ENCODE data around the gene GRM6. TPM values are rescaled to one million over a fixed set of nuclear protein-coding genes. Genes with fewer than 3 reads are reported as not detected.

Gene GRM6
- total and polyA plus RNA-seq, 2 donors from 2014 or later: not detected

DNA sequence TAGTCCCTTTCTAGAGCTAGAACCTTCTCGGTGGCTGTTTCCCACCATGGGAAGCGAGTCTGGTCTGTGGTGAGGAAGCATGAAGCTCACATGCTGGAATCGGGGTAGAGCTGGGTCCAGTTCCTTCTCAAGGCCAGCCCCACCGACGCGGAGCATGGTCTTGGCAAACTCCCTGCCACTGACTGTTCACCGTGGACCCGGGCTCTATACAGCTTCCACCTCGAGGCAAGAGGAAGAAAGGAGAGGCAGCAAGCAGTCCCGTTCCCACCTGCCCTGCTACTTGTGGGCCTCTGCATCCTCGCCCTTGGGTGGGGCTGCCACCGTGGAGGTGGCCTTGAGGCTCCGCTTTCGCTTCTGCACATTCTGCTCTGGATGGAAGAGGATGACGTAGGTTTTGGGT lies 13.7 kb downstream of the GRM6 start:
- FAIRE-seq (no peak), DNase-seq (no peak)
- no peaks in the 10 kb centered on the region for H3K27me3 ChIP-seq (ENCODE audit: control insufficient read depth, insufficient read depth, low read length)
- TF ChIP-seq, protein P1, sequence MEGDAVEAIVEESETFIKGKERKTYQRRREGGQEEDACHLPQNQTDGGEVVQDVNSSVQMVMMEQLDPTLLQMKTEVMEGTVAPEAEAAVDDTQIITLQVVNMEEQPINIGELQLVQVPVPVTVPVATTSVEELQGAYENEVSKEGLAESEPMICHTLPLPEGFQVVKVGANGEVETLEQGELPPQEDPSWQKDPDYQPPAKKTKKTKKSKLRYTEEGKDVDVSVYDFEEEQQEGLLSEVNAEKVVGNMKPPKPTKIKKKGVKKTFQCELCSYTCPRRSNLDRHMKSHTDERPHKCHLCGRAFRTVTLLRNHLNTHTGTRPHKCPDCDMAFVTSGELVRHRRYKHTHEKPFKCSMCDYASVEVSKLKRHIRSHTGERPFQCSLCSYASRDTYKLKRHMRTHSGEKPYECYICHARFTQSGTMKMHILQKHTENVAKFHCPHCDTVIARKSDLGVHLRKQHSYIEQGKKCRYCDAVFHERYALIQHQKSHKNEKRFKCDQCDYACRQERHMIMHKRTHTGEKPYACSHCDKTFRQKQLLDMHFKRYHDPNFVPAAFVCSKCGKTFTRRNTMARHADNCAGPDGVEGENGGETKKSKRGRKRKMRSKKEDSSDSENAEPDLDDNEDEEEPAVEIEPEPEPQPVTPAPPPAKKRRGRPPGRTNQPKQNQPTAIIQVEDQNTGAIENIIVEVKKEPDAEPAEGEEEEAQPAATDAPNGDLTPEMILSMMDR (IDR thresholded peaks at IDR 0.05; ENCODE audit: borderline replicate concordance, extremely low read depth, insufficient read depth): no peak
- H3K36me3 ChIP-seq (ENCODE audit: control insufficient read depth in 2 of 3, insufficient read depth in 3 of 3, low read length in 3 of 3): no peaks in the 10 kb centered on the region
- no peaks in the 10 kb centered on the region for H3K4me1 ChIP-seq (ENCODE audit: control insufficient read depth in 2 of 3, insufficient read depth in 2 of 3, low read depth in 1 of 3, low read length in 3 of 3)
- H3K9me3 ChIP-seq (ENCODE audit: control insufficient read depth in 2 of 3, insufficient read depth in 1 of 3, low read length in 3 of 3): peaks cover 2 to 60% (median 18%) of the 10 kb centered on the region in 3 donors
- no peak overlapping the region for H3K4me3 ChIP-seq (ENCODE audit: low read length in 3 of 3)
- no peak overlapping the region for H3K9ac ChIP-seq (ENCODE audit: low read length in 3 of 3)
- intact Hi-C loops (cut with DNase I): no loop called here
- H3K27ac ChIP-seq (ENCODE audit: low read depth in 2 of 2, low read length in 2 of 2): no peak overlapping the region

- Histone ChIP-seq H3K27me3 (ENCODE audit: control insufficient read depth, insufficient read depth, low read length) (no peaks in the 10 kb centered on the region), H3K9ac (ENCODE audit: low read length in 3 of 3) (no peak overlapping the region), H3K4me3 (ENCODE audit: low read length in 3 of 3) (peak overlapping the region in 2 of 3 donors; percentile 19 to 30), H3K9me3 (ENCODE audit: control insufficient read depth in 2 of 3, insufficient read depth in 1 of 3, low read length in 3 of 3) (peaks cover 7 to 81% (median 47%) of the 10 kb centered on the region in 3 donors), H3K36me3 (ENCODE audit: control insufficient read depth in 2 of 3, insufficient read depth in 3 of 3, low read length in 3 of 3) (peaks cover 2 to 11% (median 6%) of the 10 kb centered on the region in 3 donors), H3K27ac (ENCODE audit: low read depth in 2 of 2, low read length in 2 of 2) (no peak overlapping the region), H3K4me1 (ENCODE audit: control insufficient read depth in 2 of 3, insufficient read depth in 2 of 3, low read depth in 1 of 3, low read length in 3 of 3) (no peaks in the 10 kb centered on the region)
- intact Hi-C loops (cut with DNase I): no loop called here
- FAIRE-seq: no peak
- DNase-seq: no peak
- TF ChIP-seq, protein P1 (IDR thresholded peaks at IDR 0.05; ENCODE audit: borderline replicate concordance, extremely low read depth, insufficient read depth): no peak
Measured at GRCh38 chr5:178965465-178966055, 29.6 kb downstream of the GRM6 start.

DNA sequence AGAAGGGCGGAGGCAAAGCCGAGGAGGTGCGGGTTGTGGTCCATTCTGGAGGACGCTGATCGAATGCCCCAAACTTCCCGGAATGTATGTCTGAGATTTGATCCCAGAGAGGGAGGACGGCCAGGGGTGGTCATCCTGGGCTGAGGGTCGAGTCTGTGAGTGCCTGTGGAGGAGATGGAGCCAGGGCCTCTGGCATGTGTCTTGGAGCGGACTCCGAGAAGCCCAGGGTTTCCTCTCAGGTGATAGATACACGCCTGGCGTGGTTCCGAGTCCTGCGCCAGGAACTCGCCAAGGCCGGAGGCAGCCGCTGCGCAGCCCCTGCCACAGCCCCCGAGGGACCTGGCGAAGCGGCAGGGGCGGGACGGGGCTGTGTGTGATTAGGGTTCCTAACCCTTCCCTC lies 53.8 kb downstream of the GRM6 start:
- Histone ChIP-seq H3K4me1 (ENCODE audit: control insufficient read depth in 2 of 3, insufficient read depth in 2 of 3, low read depth in 1 of 3, low read length in 3 of 3) (peaks cover 0 to 3% (median 2%) of the 10 kb centered on the region in 3 donors), H3K9me3 (ENCODE audit: control insufficient read depth in 2 of 3, insufficient read depth in 1 of 3, low read length in 3 of 3) (peaks cover 7 to 70% (median 19%) of the 10 kb centered on the region in 3 donors), H3K4me3 (ENCODE audit: low read length in 3 of 3) (peak overlapping the region; percentile 84 to 93 (median 86)), H3K36me3 (ENCODE audit: control insufficient read depth in 2 of 3, insufficient read depth in 3 of 3, low read length in 3 of 3) (peaks cover 0 to 3% (median 0%) of the 10 kb centered on the region in 3 donors), H3K27ac (ENCODE audit: low read depth in 2 of 2, low read length in 2 of 2) (no peak overlapping the region), H3K27me3 (ENCODE audit: control insufficient read depth, insufficient read depth, low read length) (no peaks in the 10 kb centered on the region), H3K9ac (ENCODE audit: low read length in 3 of 3) (peak overlapping the region; percentile 29 to 77 (median 45))
- intact Hi-C loops (cut with DNase I): no loop called here
- FAIRE-seq (no peak), DNase-seq (peak in 1 of 5 donors; percentile 73)
- TF ChIP-seq, protein P1 (IDR thresholded peaks at IDR 0.05; ENCODE audit: borderline replicate concordance, extremely low read depth, insufficient read depth): no peak

All from kidney (tissue), 14 donors.